Upper lobe of left lung (tissue), 4 donors: ENCODE results near the gene SLC22A1.
"Not testable (repeated sequence)": the region's sequence is repeated elsewhere in the genome, so short reads cannot be mapped to it uniquely, and the experiment has no call there.

Experiments used
- POLR2A ChIP-seq, 4 donors: fragments of 450-650 bp; IDR thresholded peaks; one replicate each; pipeline ENCODE4 v1.5.1; 2016 to 2017; ENCODE audit warnings: antibody characterized with exemption in 4 of 4, mild to moderate bottlenecking in 2 of 4
- TF ChIP-seq, protein P1 (sequence below), 6 experiments: fragments of 450-650 bp in 4 of 6; fragments of 200-600 bp in 2 of 6; sonication (generic) in 2 of 6; IDR thresholded peaks; one replicate each; pipeline ENCODE4 v1.5.1; 2016 to 2019; ENCODE audit warnings: antibody characterized with exemption in 6 of 6

DNA sequence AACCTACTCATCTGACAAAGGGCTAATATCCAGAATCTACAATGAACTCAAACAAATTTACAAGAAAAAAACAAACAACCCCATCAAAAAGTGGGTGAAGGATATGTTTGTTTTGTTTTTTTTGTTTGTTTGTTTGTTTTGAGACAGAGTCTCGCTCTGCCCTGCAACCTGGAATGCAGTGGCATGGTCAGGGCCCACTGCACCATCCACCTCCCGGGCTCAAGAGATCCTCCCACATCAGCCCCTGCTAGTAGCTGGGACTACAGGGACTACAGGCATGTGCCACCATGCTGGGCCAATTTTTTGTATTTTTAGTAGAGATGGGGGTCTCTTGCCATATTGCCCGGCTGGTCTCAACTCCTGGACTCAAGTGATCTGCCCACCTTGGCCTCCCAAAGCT lies 44.3 kb downstream of the SLC22A1 start:
- TF ChIP-seq POLR2A (IDR thresholded peaks at IDR 0.05): not testable (repeated sequence)
- TF ChIP-seq, protein P1, sequence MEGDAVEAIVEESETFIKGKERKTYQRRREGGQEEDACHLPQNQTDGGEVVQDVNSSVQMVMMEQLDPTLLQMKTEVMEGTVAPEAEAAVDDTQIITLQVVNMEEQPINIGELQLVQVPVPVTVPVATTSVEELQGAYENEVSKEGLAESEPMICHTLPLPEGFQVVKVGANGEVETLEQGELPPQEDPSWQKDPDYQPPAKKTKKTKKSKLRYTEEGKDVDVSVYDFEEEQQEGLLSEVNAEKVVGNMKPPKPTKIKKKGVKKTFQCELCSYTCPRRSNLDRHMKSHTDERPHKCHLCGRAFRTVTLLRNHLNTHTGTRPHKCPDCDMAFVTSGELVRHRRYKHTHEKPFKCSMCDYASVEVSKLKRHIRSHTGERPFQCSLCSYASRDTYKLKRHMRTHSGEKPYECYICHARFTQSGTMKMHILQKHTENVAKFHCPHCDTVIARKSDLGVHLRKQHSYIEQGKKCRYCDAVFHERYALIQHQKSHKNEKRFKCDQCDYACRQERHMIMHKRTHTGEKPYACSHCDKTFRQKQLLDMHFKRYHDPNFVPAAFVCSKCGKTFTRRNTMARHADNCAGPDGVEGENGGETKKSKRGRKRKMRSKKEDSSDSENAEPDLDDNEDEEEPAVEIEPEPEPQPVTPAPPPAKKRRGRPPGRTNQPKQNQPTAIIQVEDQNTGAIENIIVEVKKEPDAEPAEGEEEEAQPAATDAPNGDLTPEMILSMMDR (IDR thresholded peaks at IDR 0.05): not testable (repeated sequence)
